CD4-positive, alpha-beta T cell treated with Interleukin-4 for 1 hour (primary cell): ENCODE results near the gene HRCT1.

Source experiments
- DNase-seq, 2 donors: peaks; one replicate each; pipeline ENCODE4 v3.0.0-alpha.2; 2020 to 2022

Gene HRCT1

GRCh38 chr9:35945341-35946018 lies 39.5 kb downstream of the HRCT1 start:
- DNase-seq, result peak; percentile 63

DNA sequence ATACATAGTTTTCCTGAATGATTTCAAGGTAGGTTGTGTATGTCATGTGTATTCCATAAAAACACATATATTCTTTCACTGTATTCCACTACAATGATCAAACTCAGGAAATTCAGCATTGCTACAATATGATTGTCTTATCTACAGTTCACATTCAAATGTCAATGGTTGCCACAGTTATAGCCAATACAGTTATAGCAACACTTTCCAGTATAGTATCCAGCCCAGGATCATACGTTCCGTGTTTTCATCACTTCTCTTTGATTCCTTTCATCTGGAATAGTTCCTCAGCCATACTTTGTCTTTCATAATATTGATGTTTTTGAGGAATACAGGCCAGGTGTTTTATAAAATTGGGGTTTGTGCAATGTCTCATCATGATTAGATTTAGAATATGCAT lies 42.4 kb downstream of the HRCT1 start:
- no peak for DNase-seq

- no peak for DNase-seq
Measured at GRCh38 chr9:35948901-35949318, 42.9 kb downstream of the HRCT1 start.

DNA sequence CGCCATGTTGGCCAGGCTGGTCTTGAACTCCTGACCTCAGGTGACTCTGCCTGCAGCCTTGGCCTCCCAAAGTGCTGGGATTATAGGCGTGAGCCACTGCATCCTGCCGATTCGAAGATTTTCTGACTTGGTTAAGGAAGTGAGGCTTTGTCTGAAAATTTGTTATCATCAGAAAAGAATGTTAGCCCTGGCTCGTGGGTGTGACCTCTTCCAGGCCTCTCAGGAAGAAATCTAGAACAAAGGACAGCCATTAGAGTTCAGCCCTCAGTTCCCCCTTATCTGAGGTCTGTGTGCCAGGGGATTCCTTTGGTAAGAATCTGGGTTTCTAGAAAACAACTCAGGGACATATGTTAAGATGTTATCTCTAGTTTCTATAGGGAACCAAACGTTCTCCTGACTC lies 45.7 kb downstream of the HRCT1 start:
- DNase-seq, result no peak

- DNase-seq, result no peak
Measured at GRCh38 chr9:35952526-35953191, 46.7 kb downstream of the HRCT1 start.

DNA sequence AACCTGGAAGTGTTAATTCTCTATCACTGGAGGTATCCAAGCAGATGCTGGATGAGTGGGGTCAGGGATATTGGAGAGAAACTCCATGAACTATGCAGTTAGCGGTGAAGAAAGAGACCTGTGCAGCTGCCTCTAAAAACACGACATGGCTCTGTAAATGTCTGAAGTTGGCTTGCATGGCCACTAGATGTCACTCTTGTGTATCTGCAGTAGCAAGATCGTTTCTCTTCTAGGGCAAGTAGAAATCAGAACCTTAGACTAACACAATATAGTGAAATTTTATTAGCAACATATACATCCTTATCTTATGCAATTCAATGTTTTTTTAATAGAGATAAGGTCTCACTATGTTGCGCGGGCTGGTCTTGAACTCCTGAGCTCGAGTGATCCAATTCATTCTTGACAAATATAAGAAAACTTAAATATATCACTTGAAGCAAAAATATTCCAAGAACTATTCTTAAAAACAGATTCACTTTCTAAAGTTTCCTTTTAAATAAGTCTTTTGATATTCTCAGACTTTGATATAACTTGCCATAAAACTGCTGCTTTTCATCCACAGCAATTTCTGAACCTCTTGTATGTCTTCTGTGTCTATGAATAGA lies 49.0 kb downstream of the HRCT1 start:
- DNase-seq, result peak; percentile 61 to 71

DNA sequence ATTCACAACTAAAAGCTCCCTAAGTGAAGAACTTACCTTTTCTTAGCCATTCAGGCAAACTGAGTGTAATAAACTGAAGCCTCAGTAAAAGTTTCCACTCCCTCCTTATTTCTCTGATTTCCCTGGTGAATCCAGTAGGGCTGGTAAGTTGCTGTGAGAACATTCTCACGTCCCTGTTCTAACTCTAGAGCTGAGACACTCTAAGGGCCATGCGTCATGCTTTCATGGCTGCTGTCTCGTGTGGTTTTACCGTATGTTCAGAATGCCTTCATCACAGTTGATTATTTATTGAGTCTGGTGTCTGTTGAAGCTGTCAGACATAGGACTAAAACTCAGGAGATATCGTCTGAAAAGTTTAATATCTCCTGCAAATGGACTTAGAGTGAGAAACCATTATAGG lies 50.6 kb downstream of the HRCT1 start:
- DNase-seq, result no peak
